Measurements from ENCODE around the gene ABLIM1.

DNA sequence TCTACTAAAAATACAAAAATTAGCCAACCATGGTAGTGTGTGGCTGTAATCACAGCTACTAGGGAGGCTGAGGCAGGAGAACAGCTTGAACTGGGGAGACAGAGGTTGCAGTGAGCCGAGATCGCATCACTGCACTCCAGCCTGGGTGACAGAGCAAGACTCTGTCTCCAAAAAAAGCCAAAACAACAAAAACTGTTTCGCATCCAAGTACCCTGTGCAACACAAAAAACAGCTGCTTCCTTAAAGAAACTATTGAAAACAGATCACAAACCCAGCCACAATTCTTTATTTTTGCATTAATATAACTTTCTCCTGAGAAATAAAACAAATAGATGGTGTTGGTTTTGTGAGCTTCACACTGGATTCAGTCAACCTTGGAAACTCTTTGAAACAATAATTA is 141.7 kb downstream of the ABLIM1 start:
- no peak for TF ChIP-seq POLR2A (IDR thresholded peaks at IDR 0.05; ENCODE audit: low read length)
- no peak for TF ChIP-seq GATA1 (IDR thresholded peaks at IDR 0.05; ENCODE audit: low read depth, low read length)

Data from erythroblast (primary cell).